IMR-90 (cell line): ENCODE results near the gene CIC. TPM values are rescaled to one million over a fixed set of nuclear protein-coding genes. Genes with fewer than 3 reads are reported as not detected.

Experiments used
- ATAC-seq: fragments of 200-7000 bp; cut with Tn5 transposase; 2 replicates; pipeline ENCODE4 v1.9.1; 2020; ENCODE audit warnings: low read depth, mild to moderate bottlenecking, moderate library complexity
- BruUV-seq: library from RNA; stranded (reverse); fragments of 400-500 nt; replicated peaks from 2 replicates; lab custom pipeline; 2021; lab: Mats Ljungman, UMichigan
- CTCF ChIA-PET: fragments of 300-600 bp; formaldehyde crosslinking; extraction: SDS; loops from one replicate; lab custom pipeline; 2021; ENCODE audit warnings: antibody characterized with exemption; lab: Yijun Ruan, JAX
- POLR2A ChIA-PET: fragments of 300-600 bp; sonication (Branson Sonifier 250); formaldehyde crosslinking; loops from one replicate; lab custom pipeline; 2022; ENCODE audit warnings: antibody characterized with exemption; ENCODE audit not compliant: unreplicated experiment; lab: Charles Lee
- DNase-seq: peaks from one replicate; pipeline ENCODE4 v3.0.0; 2013
- H2AFZ ChIP-seq: replicated peaks from 2 replicates; pipeline ENCODE3; 2013; ENCODE audit warnings: low read length, mild to moderate bottlenecking; ENCODE audit not compliant: poor library complexity
- H2AK5ac ChIP-seq: 2 replicates; pipeline ENCODE4 v1.6.1; 2013; ENCODE audit warnings: low read depth, low read length, inconsistent platforms
- H2AK9ac ChIP-seq: replicated peaks from 2 replicates; pipeline ENCODE3; 2013; ENCODE audit warnings: mild to moderate bottlenecking, low read depth, low read length, moderate library complexity; ENCODE audit not compliant: poor library complexity
- H2BK120ac ChIP-seq: 2 replicates; pipeline ENCODE4 v1.6.1; 2013; ENCODE audit warnings: low read depth, low read length, inconsistent platforms
- H2BK15ac ChIP-seq: 3 replicates; pipeline ENCODE4 v1.6.1; 2013; ENCODE audit warnings: low read depth, low read length, inconsistent platforms
- H2BK20ac ChIP-seq: 2 replicates; pipeline ENCODE4 v1.6.1; 2013; ENCODE audit warnings: low read depth, mild to moderate bottlenecking, inconsistent platforms, low read length, moderate library complexity
- H2BK5ac ChIP-seq: 2 replicates; pipeline ENCODE4 v1.6.1; 2013; ENCODE audit warnings: mild to moderate bottlenecking, low read depth, low read length, inconsistent platforms; ENCODE audit not compliant: poor library complexity, severe bottlenecking
- H3K14ac ChIP-seq: replicated peaks from 2 replicates; pipeline ENCODE4 v1.6.1; 2013; ENCODE audit warnings: low read depth, low read length, inconsistent platforms
- H3K18ac ChIP-seq: 2 replicates; pipeline ENCODE4 v1.6.1; 2013; ENCODE audit warnings: low read depth, low read length, control low read depth
- H3K23ac ChIP-seq: 2 replicates; pipeline ENCODE4 v1.6.1; 2013; ENCODE audit warnings: low read depth, low read length, inconsistent platforms
- H3K27ac ChIP-seq: 2 replicates; pipeline ENCODE4 v1.5.1; 2013; ENCODE audit warnings: mild to moderate bottlenecking, control low read depth, low read length; ENCODE audit not compliant: insufficient read depth
- H3K27me3 ChIP-seq: 2 replicates; pipeline ENCODE4 v1.6.1; 2013; ENCODE audit warnings: low read length; ENCODE audit not compliant: control insufficient read depth, insufficient read depth
- H3K36me3 ChIP-seq: 2 replicates; pipeline ENCODE4 v1.6.1; 2013; ENCODE audit warnings: low read length, mixed read lengths; ENCODE audit not compliant: control insufficient read depth, insufficient read depth
- H3K4ac ChIP-seq: 2 replicates; pipeline ENCODE4 v1.6.1; 2013; ENCODE audit warnings: low read depth, low read length, inconsistent platforms
- H3K4me1 ChIP-seq: 2 replicates; pipeline ENCODE4 v1.6.1; 2013; ENCODE audit warnings: low read length, mixed read lengths; ENCODE audit not compliant: control insufficient read depth, insufficient read depth
- H3K4me2 ChIP-seq: 2 replicates; pipeline ENCODE4 v1.6.1; 2013; ENCODE audit warnings: low read depth, mild to moderate bottlenecking, control low read depth, low read length, moderate library complexity
- H3K4me3 ChIP-seq: 2 replicates; pipeline ENCODE4 v1.5.1; 2013; ENCODE audit warnings: low read depth, mild to moderate bottlenecking, control low read depth, low read length, moderate library complexity; ENCODE audit not compliant: insufficient read depth
- H3K56ac ChIP-seq: 2 replicates; pipeline ENCODE4 v1.6.1; 2013; ENCODE audit warnings: low read length, inconsistent platforms; ENCODE audit not compliant: insufficient read depth; ENCODE audit errors: extremely low read depth
- H3K79me1 ChIP-seq, 2 experiments: 2 replicates each; pipeline ENCODE4 v1.6.1; 2013; ENCODE audit warnings: low read length in 2 of 2, inconsistent platforms in 1 of 2, low read depth in 1 of 2
- H3K9ac ChIP-seq: 2 replicates; pipeline ENCODE4 v1.6.1; 2013; ENCODE audit warnings: low read depth, low read length, control low read depth
- H3K9me1 ChIP-seq: 2 replicates; pipeline ENCODE4 v1.6.1; 2013; ENCODE audit warnings: low read length, inconsistent platforms; ENCODE audit not compliant: insufficient read depth
- H3K9me3 ChIP-seq: 2 replicates; pipeline ENCODE4 v1.6.1; 2013; ENCODE audit warnings: low read length; ENCODE audit not compliant: control insufficient read depth, insufficient read depth
- H4K20me1 ChIP-seq: 2 replicates; pipeline ENCODE4 v1.6.1; 2013; ENCODE audit warnings: low read length, inconsistent platforms; ENCODE audit not compliant: insufficient read depth
- H4K5ac ChIP-seq: 2 replicates; pipeline ENCODE4 v1.6.1; 2013; ENCODE audit warnings: mild to moderate bottlenecking, low read depth, low read length, control low read depth
- H4K8ac ChIP-seq, 2 experiments: 2 replicates each; pipeline ENCODE4 v1.6.1; 2013; ENCODE audit warnings: low read depth in 2 of 2, low read length in 2 of 2, control low read depth in 1 of 2, inconsistent platforms in 1 of 2
- H4K91ac ChIP-seq: 2 replicates; pipeline ENCODE4 v1.6.1; 2013; ENCODE audit warnings: low read depth, low read length, inconsistent platforms; ENCODE audit not compliant: insufficient read depth
- BHLHE40 ChIP-seq: fragments of 150-350 bp; IDR thresholded peaks from 2 replicates; pipeline ENCODE4 v1.6.1; 2016; ENCODE audit warnings: mild to moderate bottlenecking, low read depth, low read length
- CEBPB ChIP-seq: IDR thresholded peaks from 2 replicates; pipeline ENCODE4 v1.6.1; 2012; ENCODE audit warnings: low read depth, low read length, improper control_type of control experiment
- CHD1 ChIP-seq: IDR thresholded peaks from 2 replicates; pipeline ENCODE4 v1.6.1; 2012; ENCODE audit warnings: low read depth, low read length, improper control_type of control experiment
- FOS ChIP-seq: fragments of 150-350 bp; IDR thresholded peaks from 2 replicates; pipeline ENCODE4 v1.6.1; 2016; ENCODE audit warnings: low read depth, low read length
- MAFK ChIP-seq: IDR thresholded peaks from 2 replicates; pipeline ENCODE4 v1.6.1; 2012; ENCODE audit warnings: low read depth, low read length, improper control_type of control experiment
- MAZ ChIP-seq: IDR thresholded peaks from 2 replicates; pipeline ENCODE4 v1.6.1; 2012; ENCODE audit warnings: low read depth, mild to moderate bottlenecking, low read length, improper control_type of control experiment, moderate library complexity, borderline replicate concordance
- NFE2L2 ChIP-seq: fragments of 150-350 bp; IDR thresholded peaks from 2 replicates; pipeline ENCODE4 v1.6.1; 2016; ENCODE audit warnings: low read depth, mild to moderate bottlenecking, low read length
- POLR2A ChIP-seq: IDR thresholded peaks from 2 replicates; pipeline ENCODE4 v1.6.1; 2012; ENCODE audit warnings: mild to moderate bottlenecking, low read depth, low read length
- RAD21 ChIP-seq: IDR thresholded peaks from 2 replicates; pipeline ENCODE4 v1.6.1; 2012; ENCODE audit warnings: low read length, improper control_type of control experiment
- SMC3 ChIP-seq: fragments of 150-350 bp; IDR thresholded peaks from 2 replicates; pipeline ENCODE4 v1.6.1; 2016; ENCODE audit warnings: low read depth, mild to moderate bottlenecking, antibody characterized with exemption, low read length, moderate library complexity
- WGBS, 2 experiments: methylation state at CpG; one replicate each; pipeline versions ENCODE4 v1.1.5 to v1.1.7; 2013; ENCODE audit warnings: missing lambda C conversion rate in 2 of 2; ENCODE audit not compliant: insufficient read length in 1 of 2; ENCODE audit errors: extremely low coverage in 2 of 2; 5-methylcytosine and 5-hydroxymethylcytosine counted together
- dilution Hi-C: fragments of 300-500 bp; cut with HindIII; formaldehyde crosslinking; loops from one replicate; pipeline ENCODE4 v1.14.3; 2018; ENCODE audit warnings: low sequenced_read_pairs; ENCODE audit not compliant: unreplicated experiment
- in situ Hi-C: fragments of 300-500 bp; cut with MboI; formaldehyde crosslinking; loops from 3 replicates; pipeline ENCODE4 v1.14.3; 2019; ENCODE audit warnings: low sequenced_read_pairs, inconsistent platforms, mixed read lengths
- intact Hi-C: fragments of 100-400 bp; cut with micrococcal nuclease; formaldehyde crosslinking; loops from 2 replicates; pipeline ENCODE4 v1.10.0; 2022
- polyA plus RNA-seq, 3 experiments: library from polyadenylated mRNA; depleted of rRNA; stranded (reverse); fragments of >200 nt; gene quantifications; 2 replicates each; pipeline ENCODE4 v1.2.3, GENCODE V29; 2012; ENCODE audit warnings: low replicate concordance in 1 of 3
- total RNA-seq: library from RNA; depleted of rRNA; stranded (reverse); fragments of >200 nt; gene quantifications from 2 replicates; pipeline ENCODE4 v1.2.3, GENCODE V29; 2012
- TF ChIP-seq, protein P1 (sequence below): fragments of 150-350 bp; IDR thresholded peaks from 2 replicates; pipeline ENCODE4 v1.6.1; 2017; ENCODE audit warnings: mild to moderate bottlenecking, antibody characterized with exemption, low read length, low read depth
- TF ChIP-seq, protein P2 (sequence below): fragments of 150-350 bp; IDR thresholded peaks from 2 replicates; pipeline ENCODE4 v1.6.1; 2016; ENCODE audit warnings: low read depth, mild to moderate bottlenecking, low read length, moderate library complexity, borderline replicate concordance
- TF ChIP-seq, protein P3 (sequence below): conservative IDR thresholded peaks from 2 replicates; pipeline ENCODE4 v1.5.1; 2012; ENCODE audit warnings: mild to moderate bottlenecking, low read depth, low read length, improper control_type of control experiment

CIC gene
- total and polyA plus RNA-seq, 2 of the 4 experiments (the other 2 are of a cell fraction) = 1.8 to 23.2 TPM

DNA sequence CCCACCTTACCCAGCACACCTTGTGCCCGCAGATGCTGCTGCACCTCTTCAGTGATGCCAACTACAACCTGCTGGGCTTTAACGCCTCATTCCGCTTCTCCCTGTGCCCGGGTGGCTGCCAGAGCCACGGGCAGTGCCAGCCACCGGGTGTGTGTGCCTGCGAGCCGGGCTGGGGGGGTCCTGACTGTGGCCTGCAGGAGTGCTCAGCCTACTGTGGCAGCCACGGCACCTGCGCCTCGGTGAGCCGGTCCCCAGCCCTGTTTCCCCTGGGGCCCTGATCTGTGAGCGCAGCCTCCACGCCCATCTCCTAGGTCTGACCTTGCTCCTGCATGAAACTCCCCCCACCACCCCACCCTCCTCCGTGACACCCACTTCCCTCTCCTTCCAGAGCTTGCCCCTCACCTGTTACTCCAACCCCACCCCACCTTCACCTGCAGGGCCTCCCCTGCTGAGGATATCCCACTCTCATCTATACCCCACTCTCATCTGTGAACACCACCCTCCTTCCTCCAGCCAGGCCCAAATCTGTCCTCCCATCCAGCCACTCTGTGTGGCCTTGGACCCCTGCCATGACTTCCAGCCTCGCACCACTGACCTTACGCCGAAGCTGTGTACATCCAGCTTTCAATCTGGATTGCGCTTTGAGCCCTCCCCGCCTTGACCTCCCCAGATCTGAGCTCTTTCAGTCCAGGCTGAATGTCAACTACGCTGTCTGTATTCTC lies 65.1 kb downstream of the CIC start:
- H2BK120ac ChIP-seq = no peak overlapping the region
- H2BK20ac ChIP-seq = no peak overlapping the region
- no peak overlapping the region for H4K5ac ChIP-seq
- no peaks in the 10 kb centered on the region for H3K9me3 ChIP-seq
- H3K36me3 ChIP-seq = peaks cover 21% of the 10 kb centered on the region
- H4K8ac ChIP-seq = no peak overlapping the region
- no peak overlapping the region for H2AK9ac ChIP-seq
- H3K27ac ChIP-seq = no peak overlapping the region
- no peak overlapping the region for H2AFZ ChIP-seq
- H3K27me3 ChIP-seq = no peaks in the 10 kb centered on the region
- H3K4ac ChIP-seq = no peak overlapping the region
- peaks cover 2% of the 10 kb centered on the region; the same call in 1 of the 2 replicates for H3K9me1 ChIP-seq
- H3K4me3 ChIP-seq = no peak overlapping the region
- H3K23ac ChIP-seq = no peak overlapping the region
- no TSS peak for BruUV-seq
- H3K18ac ChIP-seq = no peak overlapping the region
- dilution Hi-C loops (no loop called here), in situ Hi-C loops (no loop called here), intact Hi-C loops (no loop called here)
- no peak overlapping the region for H2AK5ac ChIP-seq
- no peak overlapping the region for H3K56ac ChIP-seq
- peaks cover 23% of the 10 kb centered on the region for H4K20me1 ChIP-seq
- no peak overlapping the region for H3K4me2 ChIP-seq
- no peak overlapping the region for H3K9ac ChIP-seq
- 84% methylated on average over 20 of the region's 21 CpGs; no CpG with 5 or more reads in 1 of the 2 experiments for WGBS, 2 experiments
- H2BK5ac ChIP-seq = no peak overlapping the region
- ChIA-PET POLR2A (no interaction called here), CTCF (no interaction called here)
- H3K14ac ChIP-seq = no peak overlapping the region
- ATAC-seq (no peak), DNase-seq (no peak)
- TF ChIP-seq MAFK (no peak), CEBPB (no peak), MAZ (no peak), SMC3 (no peak), BHLHE40 (no peak), CHD1 (no peak), RAD21 (no peak), FOS (no peak), NFE2L2 (no peak), POLR2A (no peak)
- TF ChIP-seq, protein P1, sequence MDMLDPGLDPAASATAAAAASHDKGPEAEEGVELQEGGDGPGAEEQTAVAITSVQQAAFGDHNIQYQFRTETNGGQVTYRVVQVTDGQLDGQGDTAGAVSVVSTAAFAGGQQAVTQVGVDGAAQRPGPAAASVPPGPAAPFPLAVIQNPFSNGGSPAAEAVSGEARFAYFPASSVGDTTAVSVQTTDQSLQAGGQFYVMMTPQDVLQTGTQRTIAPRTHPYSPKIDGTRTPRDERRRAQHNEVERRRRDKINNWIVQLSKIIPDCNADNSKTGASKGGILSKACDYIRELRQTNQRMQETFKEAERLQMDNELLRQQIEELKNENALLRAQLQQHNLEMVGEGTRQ = no peak
- TF ChIP-seq, protein P2, sequence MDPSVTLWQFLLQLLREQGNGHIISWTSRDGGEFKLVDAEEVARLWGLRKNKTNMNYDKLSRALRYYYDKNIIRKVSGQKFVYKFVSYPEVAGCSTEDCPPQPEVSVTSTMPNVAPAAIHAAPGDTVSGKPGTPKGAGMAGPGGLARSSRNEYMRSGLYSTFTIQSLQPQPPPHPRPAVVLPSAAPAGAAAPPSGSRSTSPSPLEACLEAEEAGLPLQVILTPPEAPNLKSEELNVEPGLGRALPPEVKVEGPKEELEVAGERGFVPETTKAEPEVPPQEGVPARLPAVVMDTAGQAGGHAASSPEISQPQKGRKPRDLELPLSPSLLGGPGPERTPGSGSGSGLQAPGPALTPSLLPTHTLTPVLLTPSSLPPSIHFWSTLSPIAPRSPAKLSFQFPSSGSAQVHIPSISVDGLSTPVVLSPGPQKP = no peak
- TF ChIP-seq, protein P3, sequence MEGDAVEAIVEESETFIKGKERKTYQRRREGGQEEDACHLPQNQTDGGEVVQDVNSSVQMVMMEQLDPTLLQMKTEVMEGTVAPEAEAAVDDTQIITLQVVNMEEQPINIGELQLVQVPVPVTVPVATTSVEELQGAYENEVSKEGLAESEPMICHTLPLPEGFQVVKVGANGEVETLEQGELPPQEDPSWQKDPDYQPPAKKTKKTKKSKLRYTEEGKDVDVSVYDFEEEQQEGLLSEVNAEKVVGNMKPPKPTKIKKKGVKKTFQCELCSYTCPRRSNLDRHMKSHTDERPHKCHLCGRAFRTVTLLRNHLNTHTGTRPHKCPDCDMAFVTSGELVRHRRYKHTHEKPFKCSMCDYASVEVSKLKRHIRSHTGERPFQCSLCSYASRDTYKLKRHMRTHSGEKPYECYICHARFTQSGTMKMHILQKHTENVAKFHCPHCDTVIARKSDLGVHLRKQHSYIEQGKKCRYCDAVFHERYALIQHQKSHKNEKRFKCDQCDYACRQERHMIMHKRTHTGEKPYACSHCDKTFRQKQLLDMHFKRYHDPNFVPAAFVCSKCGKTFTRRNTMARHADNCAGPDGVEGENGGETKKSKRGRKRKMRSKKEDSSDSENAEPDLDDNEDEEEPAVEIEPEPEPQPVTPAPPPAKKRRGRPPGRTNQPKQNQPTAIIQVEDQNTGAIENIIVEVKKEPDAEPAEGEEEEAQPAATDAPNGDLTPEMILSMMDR = no peak
- peaks cover 5 to 27% of the 10 kb centered on the region in 2 experiments for H3K79me1 ChIP-seq
- H4K91ac ChIP-seq = no peak overlapping the region
- H2BK15ac ChIP-seq = no peak overlapping the region
- peaks cover 1% of the 10 kb centered on the region; the same call in 1 of the 2 replicates for H3K4me1 ChIP-seq
